ENCODE data around the gene KAT6B.

KAT6B gene

DNA sequence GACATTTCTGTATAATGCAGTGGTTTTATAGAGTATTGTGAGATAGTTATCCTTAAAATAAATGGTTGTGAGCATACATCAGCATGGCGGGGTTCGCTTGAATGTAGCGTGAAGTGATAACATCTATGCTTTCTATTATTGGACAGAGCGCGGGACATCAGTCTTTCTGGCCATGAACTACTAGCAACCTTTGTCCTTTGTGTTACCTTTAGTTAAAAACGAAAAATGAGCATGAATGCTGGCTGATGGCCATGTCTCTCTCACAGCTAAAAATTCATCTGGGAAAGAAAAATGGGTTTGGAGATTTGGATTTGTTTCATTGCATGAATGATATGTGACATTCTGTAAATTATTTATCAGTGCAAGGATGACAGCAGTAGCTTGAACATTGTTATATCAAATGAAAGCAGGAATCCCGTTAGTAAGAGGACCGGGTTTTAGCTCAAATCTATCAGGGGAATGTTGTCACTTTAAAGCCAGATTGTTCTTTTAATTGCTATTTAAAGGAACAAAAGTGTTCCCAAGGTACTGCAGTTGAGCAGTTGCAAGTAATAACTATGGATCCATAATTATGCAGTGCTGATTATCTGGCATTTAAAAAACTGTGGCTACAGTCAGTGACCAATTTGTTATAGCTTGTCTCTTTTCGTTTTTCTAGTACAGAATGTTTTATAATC is 131.0 kb downstream of the KAT6B start (continued):
- TF ChIP-seq, protein P1, sequence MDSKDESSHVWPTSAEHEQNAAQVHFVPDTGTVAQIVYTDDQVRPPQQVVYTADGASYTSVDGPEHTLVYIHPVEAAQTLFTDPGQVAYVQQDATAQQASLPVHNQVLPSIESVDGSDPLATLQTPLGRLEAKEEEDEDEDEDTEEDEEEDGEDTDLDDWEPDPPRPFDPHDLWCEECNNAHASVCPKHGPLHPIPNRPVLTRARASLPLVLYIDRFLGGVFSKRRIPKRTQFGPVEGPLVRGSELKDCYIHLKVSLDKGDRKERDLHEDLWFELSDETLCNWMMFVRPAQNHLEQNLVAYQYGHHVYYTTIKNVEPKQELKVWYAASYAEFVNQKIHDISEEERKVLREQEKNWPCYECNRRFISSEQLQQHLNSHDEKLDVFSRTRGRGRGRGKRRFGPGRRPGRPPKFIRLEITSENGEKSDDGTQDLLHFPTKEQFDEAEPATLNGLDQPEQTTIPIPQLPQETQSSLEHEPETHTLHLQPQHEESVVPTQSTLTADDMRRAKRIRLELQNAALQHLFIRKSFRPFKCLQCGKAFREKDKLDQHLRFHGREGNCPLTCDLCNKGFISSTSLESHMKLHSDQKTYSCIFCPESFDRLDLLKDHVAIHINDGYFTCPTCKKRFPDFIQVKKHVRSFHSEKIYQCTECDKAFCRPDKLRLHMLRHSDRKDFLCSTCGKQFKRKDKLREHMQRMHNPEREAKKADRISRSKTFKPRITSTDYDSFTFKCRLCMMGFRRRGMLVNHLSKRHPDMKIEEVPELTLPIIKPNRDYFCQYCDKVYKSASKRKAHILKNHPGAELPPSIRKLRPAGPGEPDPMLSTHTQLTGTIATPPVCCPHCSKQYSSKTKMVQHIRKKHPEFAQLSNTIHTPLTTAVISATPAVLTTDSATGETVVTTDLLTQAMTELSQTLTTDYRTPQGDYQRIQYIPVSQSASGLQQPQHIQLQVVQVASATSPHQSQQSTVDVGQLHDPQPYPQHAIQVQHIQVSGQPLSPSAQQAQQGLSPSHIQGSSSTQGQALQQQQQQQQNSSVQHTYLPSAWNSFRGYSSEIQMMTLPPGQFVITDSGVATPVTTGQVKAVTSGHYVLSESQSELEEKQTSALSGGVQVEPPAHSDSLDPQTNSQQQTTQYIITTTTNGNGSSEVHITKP (tag by site-specific recombination; IDR thresholded peaks at IDR 0.05) = no peak
- TF ChIP-seq, protein P2, sequence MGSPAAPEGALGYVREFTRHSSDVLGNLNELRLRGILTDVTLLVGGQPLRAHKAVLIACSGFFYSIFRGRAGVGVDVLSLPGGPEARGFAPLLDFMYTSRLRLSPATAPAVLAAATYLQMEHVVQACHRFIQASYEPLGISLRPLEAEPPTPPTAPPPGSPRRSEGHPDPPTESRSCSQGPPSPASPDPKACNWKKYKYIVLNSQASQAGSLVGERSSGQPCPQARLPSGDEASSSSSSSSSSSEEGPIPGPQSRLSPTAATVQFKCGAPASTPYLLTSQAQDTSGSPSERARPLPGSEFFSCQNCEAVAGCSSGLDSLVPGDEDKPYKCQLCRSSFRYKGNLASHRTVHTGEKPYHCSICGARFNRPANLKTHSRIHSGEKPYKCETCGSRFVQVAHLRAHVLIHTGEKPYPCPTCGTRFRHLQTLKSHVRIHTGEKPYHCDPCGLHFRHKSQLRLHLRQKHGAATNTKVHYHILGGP (tag by site-specific recombination; IDR thresholded peaks at IDR 0.05) = peak; percentile 77
- TF ChIP-seq FEZF1 (tag by site-specific recombination; IDR thresholded peaks at IDR 0.05) (peak; percentile 78), ZNF174 (tag by site-specific recombination; IDR thresholded peaks at IDR 0.05) (no peak)

DNA sequence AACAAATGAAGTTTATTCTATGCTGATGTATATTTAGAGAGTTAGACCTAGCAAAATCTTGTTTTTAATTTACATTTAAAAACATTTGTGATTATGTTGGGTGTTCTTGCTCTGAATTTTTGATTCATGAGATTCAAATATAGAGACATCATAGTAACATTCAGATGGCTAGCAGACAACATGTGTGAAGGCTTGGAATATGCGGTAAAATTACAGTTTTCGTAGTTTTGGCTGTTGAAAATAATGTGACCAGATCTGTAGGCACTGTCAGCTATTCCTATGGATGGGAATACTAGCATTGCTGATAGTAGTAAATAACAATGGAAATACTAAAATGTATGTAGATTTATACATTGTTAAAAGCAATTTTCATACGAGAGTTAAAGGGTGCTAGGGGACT is 131.9 kb downstream of the KAT6B start:
- Histone ChIP-seq H3K4me3 (ENCODE audit: low read depth, low read length) (no peak overlapping the region), H3K36me3 (ENCODE audit: control insufficient read depth in 2 of 2, insufficient read depth in 1 of 2, low read length in 2 of 2) (no peaks in the 10 kb centered on the region), H3K4me1 (ENCODE audit: control insufficient read depth, insufficient read depth, low read length) (peaks cover 34% of the 10 kb centered on the region), H3K9me3 (ENCODE audit: control insufficient read depth, insufficient read depth, low read depth, low read length) (no peaks in the 10 kb centered on the region), H3K27ac (ENCODE audit: extremely low read depth, low read depth, low read length) (no peak overlapping the region)
- ChIA-PET CTCF (no interaction called here), POLR2A (interaction anchor here (1.2 kb wide), 1 partner anchor 11 kb away, joined by 3 read pairs; no protein-coding TSS in a partner anchor)
- TF ChIP-seq ZNF560 (tag by site-specific recombination; IDR thresholded peaks at IDR 0.05; ENCODE audit: borderline replicate concordance) = no peak
- TF ChIP-seq ZNF433 (tag by site-specific recombination; IDR thresholded peaks at IDR 0.05; ENCODE audit: low read depth) = no peak
- no peak for TF ChIP-seq ZBTB7A (tag by site-specific recombination; IDR thresholded peaks at IDR 0.05; ENCODE audit: low read depth)
- TF ChIP-seq ZNF19 (tag by site-specific recombination; IDR thresholded peaks at IDR 0.05; ENCODE audit: low read depth) = no peak
- no peak for TF ChIP-seq ZNF112 (tag by site-specific recombination; IDR thresholded peaks at IDR 0.05)
- no peak for TF ChIP-seq ZNF785 (tag by site-specific recombination; IDR thresholded peaks at IDR 0.05)
- TF ChIP-seq, protein P3, sequence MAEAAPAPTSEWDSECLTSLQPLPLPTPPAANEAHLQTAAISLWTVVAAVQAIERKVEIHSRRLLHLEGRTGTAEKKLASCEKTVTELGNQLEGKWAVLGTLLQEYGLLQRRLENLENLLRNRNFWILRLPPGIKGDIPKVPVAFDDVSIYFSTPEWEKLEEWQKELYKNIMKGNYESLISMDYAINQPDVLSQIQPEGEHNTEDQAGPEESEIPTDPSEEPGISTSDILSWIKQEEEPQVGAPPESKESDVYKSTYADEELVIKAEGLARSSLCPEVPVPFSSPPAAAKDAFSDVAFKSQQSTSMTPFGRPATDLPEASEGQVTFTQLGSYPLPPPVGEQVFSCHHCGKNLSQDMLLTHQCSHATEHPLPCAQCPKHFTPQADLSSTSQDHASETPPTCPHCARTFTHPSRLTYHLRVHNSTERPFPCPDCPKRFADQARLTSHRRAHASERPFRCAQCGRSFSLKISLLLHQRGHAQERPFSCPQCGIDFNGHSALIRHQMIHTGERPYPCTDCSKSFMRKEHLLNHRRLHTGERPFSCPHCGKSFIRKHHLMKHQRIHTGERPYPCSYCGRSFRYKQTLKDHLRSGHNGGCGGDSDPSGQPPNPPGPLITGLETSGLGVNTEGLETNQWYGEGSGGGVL (tag by site-specific recombination; IDR thresholded peaks at IDR 0.05) = no peak
- TF ChIP-seq ZNF768 (tag by site-specific recombination; IDR thresholded peaks at IDR 0.05) = no peak
- TF ChIP-seq ZNF394 (tag by site-specific recombination; IDR thresholded peaks at IDR 0.05; ENCODE audit: borderline replicate concordance) = no peak
- no peak for TF ChIP-seq ZNF138 (tag by site-specific recombination; IDR thresholded peaks at IDR 0.05; ENCODE audit: borderline replicate concordance)
- no peak for TF ChIP-seq ZNF777 (tag by site-specific recombination; IDR thresholded peaks at IDR 0.05; ENCODE audit: borderline replicate concordance)
- TF ChIP-seq ZNF473 (tag by site-specific recombination; IDR thresholded peaks at IDR 0.05) = no peak

DNA sequence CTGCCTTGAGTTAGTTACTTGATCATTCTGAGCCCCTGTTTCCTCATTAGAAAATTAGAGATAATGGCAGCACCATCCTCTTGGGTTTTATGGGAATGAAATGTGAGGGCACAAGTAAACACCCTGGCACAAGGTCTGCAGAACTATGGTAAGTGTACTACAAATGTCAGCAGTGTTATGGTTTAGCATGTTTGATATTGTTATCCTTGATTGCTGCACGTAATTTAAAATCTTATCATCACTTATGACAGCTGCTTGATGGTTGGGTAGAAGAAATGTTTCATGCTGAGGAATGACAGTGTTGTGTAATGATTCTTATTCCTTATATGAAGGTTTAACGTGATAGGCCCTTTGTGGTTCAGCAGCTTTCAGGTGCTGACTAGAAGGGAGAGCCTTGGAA is 134.3 kb downstream of the KAT6B start:
- no peaks in the 10 kb centered on the region for H3K36me3 ChIP-seq (ENCODE audit: control insufficient read depth in 2 of 2, insufficient read depth in 1 of 2, low read length in 2 of 2)
- no peak overlapping the region; the same call in 1 of the 2 replicates for H3K27ac ChIP-seq (ENCODE audit: extremely low read depth, low read depth, low read length)
- POLR2A ChIA-PET = no interaction called here
- H3K4me3 ChIP-seq (ENCODE audit: low read depth, low read length) = no peak overlapping the region
- CTCF ChIA-PET = no interaction called here
- no peaks in the 10 kb centered on the region for H3K9me3 ChIP-seq (ENCODE audit: control insufficient read depth, insufficient read depth, low read depth, low read length)
- 0 out of 2 replicates have a peak, but pooled peaks have one; percentile 14 for TF ChIP-seq ZNF2 (tag by site-specific recombination; IDR thresholded peaks at IDR 0.05)
- peak; percentile 48; the same call in 1 of the 2 replicates for TF ChIP-seq ZNF600 (tag by site-specific recombination; IDR thresholded peaks at IDR 0.05)
- no peak for TF ChIP-seq ZNF514 (tag by site-specific recombination; IDR thresholded peaks at IDR 0.05)
- peaks cover 32% of the 10 kb centered on the region for H3K4me1 ChIP-seq (ENCODE audit: control insufficient read depth, insufficient read depth, low read length)

All from HEK293 (cell line).